ENCODE data around the gene KLHL40. TPM values are rescaled to one million over a fixed set of nuclear protein-coding genes. Genes with fewer than 3 reads are reported as not detected.

KLHL40 gene
- total RNA-seq, 4 donors from 2014 or later, result 0.27 TPM; not detected in 3

- no peaks in the 10 kb centered on the region for H3K9me3 ChIP-seq
- in situ Hi-C loops (cut with MboI; ENCODE audit: low pct_ligation_motif_present in 1 of 4, low pct_unique_long_range_greater_than_20kb in 1 of 4, low sequenced_read_pairs in 3 of 4), result no loop called here
- peak; percentile 36 for DNase-seq
Measured at GRCh38 chr3:42701371-42702065, 16.2 kb downstream of the KLHL40 start.

GRCh38 chr3:42702066-42702951 lies 17.0 kb downstream of the KLHL40 start, which contains the start of gene HHATL:
HHATL (minus strand) TSS chr3:42702798; CDS start chr3:42700826, 1,972 bp downstream.
- TF ChIP-seq EP300 (IDR thresholded peaks at IDR 0.05; ENCODE audit: low read depth) (no peak), CTCF (IDR thresholded peaks at IDR 0.05) (no peak), POLR2A (IDR thresholded peaks at IDR 0.05) (no peak), POLR2AphosphoS5 (IDR thresholded peaks at IDR 0.05) (no peak)
- Histone ChIP-seq H3K9me3 (no peaks in the 10 kb centered on the region), H3K4me1 (no peaks in the 10 kb centered on the region), H3K27me3 (no peaks in the 10 kb centered on the region), H3K36me3 (no peaks in the 10 kb centered on the region), H3K4me3 (no peak within 1 kb of the TSS), H3K27ac (no peak within 1 kb of the TSS)
- WGBS, 2 donors (ENCODE audit: low coverage in 1 of 2), result 73% methylated on average over 21 of the region's 21 CpGs; no CpG with 5 or more reads in 1 of the 2 donors
- intact Hi-C loops (cut with DNase I; ENCODE audit: low total_unique reads) (no loop called here), in situ Hi-C loops (cut with MboI; ENCODE audit: low pct_ligation_motif_present in 1 of 4, low pct_unique_long_range_greater_than_20kb in 1 of 4, low sequenced_read_pairs in 3 of 4) (no loop called here)
- DNase-seq, result no peak

More at GRCh38 chr3:42701371-42702065, 16.2 kb downstream of the KLHL40 start:
- Histone ChIP-seq H3K36me3 (no peaks in the 10 kb centered on the region), H3K4me1 (no peaks in the 10 kb centered on the region), H3K27ac (no peak overlapping the region), H3K4me3 (no peak overlapping the region), H3K27me3 (no peaks in the 10 kb centered on the region)
- 37 to 60% methylated on average over 1 to 15 of the region's 15 CpGs for WGBS, 2 donors (ENCODE audit: low coverage in 1 of 2)
- TF ChIP-seq CTCF (IDR thresholded peaks at IDR 0.05) (no peak), POLR2AphosphoS5 (IDR thresholded peaks at IDR 0.05) (no peak), POLR2A (IDR thresholded peaks at IDR 0.05) (no peak), EP300 (IDR thresholded peaks at IDR 0.05; ENCODE audit: low read depth) (no peak)
- intact Hi-C loops (cut with DNase I; ENCODE audit: low total_unique reads), result no loop called here

- DNase-seq, result no peak
- H3K27me3 ChIP-seq, result no peaks in the 10 kb centered on the region
- TF ChIP-seq POLR2AphosphoS5 (IDR thresholded peaks at IDR 0.05) (no peak), POLR2A (IDR thresholded peaks at IDR 0.05) (no peak), CTCF (IDR thresholded peaks at IDR 0.05) (no peak), EP300 (IDR thresholded peaks at IDR 0.05; ENCODE audit: low read depth) (no peak)
- intact Hi-C loops (cut with DNase I; ENCODE audit: low total_unique reads), result no loop called here
- H3K4me1 ChIP-seq, result no peaks in the 10 kb centered on the region
- in situ Hi-C loops (cut with MboI; ENCODE audit: low pct_ligation_motif_present in 1 of 4, low pct_unique_long_range_greater_than_20kb in 1 of 4, low sequenced_read_pairs in 3 of 4), result no loop called here
- no peak overlapping the region for H3K27ac ChIP-seq
- no peak overlapping the region for H3K4me3 ChIP-seq
- WGBS, 2 donors (ENCODE audit: low coverage in 1 of 2), result 86 to 100% methylated on average over 1 to 6 of the region's 6 CpGs
- no peaks in the 10 kb centered on the region for H3K36me3 ChIP-seq
- H3K9me3 ChIP-seq, result no peaks in the 10 kb centered on the region
Measured at GRCh38 chr3:42702982-42703694, 17.8 kb downstream of the KLHL40 start.

- no peak for DNase-seq
Measured at GRCh38 chr3:42703695-42704025, 18.3 kb downstream of the KLHL40 start.

More at GRCh38 chr3:42703695-42704025, 18.3 kb downstream of the KLHL40 start:
- no peaks in the 10 kb centered on the region for H3K4me1 ChIP-seq
- H3K27me3 ChIP-seq, result no peaks in the 10 kb centered on the region
- no peak overlapping the region for H3K27ac ChIP-seq
- in situ Hi-C loops (cut with MboI; ENCODE audit: low pct_ligation_motif_present in 1 of 4, low pct_unique_long_range_greater_than_20kb in 1 of 4, low sequenced_read_pairs in 3 of 4), result no loop called here
- no peaks in the 10 kb centered on the region for H3K36me3 ChIP-seq
- WGBS, 2 donors (ENCODE audit: low coverage in 1 of 2), result 77% methylated on average over 5 of the region's 5 CpGs; no CpG with 5 or more reads in 1 of the 2 donors
- no peaks in the 10 kb centered on the region for H3K9me3 ChIP-seq
- no peak for TF ChIP-seq CTCF (IDR thresholded peaks at IDR 0.05)
- TF ChIP-seq POLR2A (IDR thresholded peaks at IDR 0.05), result no peak
- no peak for TF ChIP-seq EP300 (IDR thresholded peaks at IDR 0.05; ENCODE audit: low read depth)
- TF ChIP-seq POLR2AphosphoS5 (IDR thresholded peaks at IDR 0.05), result no peak
- H3K4me3 ChIP-seq, result no peak overlapping the region
- intact Hi-C loops (cut with DNase I; ENCODE audit: low total_unique reads), result no loop called here
